Measurements from ENCODE around the gene GPC5. TPM values are rescaled to one million over a fixed set of nuclear protein-coding genes. Genes with fewer than 3 reads are reported as not detected.

The GPC5 gene
- total and polyA plus RNA-seq, 9 donors: 0.10 to 1.5 (median 0.38) TPM

GRCh38 chr13:91762957-91763356 lies 364.5 kb downstream of the GPC5 start:
- TF ChIP-seq, protein P1, sequence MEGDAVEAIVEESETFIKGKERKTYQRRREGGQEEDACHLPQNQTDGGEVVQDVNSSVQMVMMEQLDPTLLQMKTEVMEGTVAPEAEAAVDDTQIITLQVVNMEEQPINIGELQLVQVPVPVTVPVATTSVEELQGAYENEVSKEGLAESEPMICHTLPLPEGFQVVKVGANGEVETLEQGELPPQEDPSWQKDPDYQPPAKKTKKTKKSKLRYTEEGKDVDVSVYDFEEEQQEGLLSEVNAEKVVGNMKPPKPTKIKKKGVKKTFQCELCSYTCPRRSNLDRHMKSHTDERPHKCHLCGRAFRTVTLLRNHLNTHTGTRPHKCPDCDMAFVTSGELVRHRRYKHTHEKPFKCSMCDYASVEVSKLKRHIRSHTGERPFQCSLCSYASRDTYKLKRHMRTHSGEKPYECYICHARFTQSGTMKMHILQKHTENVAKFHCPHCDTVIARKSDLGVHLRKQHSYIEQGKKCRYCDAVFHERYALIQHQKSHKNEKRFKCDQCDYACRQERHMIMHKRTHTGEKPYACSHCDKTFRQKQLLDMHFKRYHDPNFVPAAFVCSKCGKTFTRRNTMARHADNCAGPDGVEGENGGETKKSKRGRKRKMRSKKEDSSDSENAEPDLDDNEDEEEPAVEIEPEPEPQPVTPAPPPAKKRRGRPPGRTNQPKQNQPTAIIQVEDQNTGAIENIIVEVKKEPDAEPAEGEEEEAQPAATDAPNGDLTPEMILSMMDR (IDR thresholded peaks at IDR 0.05): no peak
- TF ChIP-seq POLR2A (IDR thresholded peaks at IDR 0.05) (no peak), EP300 (IDR thresholded peaks at IDR 0.05) (no peak)
- Histone ChIP-seq H3K4me3 (no peak overlapping the region), H3K9me3 (no peaks in the 10 kb centered on the region), H3K36me3 (no peaks in the 10 kb centered on the region), H3K27me3 (no peaks in the 10 kb centered on the region), H3K27ac (no peak overlapping the region), H3K4me1 (ENCODE audit: insufficient read depth) (no peaks in the 10 kb centered on the region)
- intact Hi-C loops (cut with DNase I): no loop called here
- WGBS, 3 donors: 78 to 85% (median 82%) methylated on average over 4 of the region's 4 CpGs
- DNase-seq: no peak

DNA sequence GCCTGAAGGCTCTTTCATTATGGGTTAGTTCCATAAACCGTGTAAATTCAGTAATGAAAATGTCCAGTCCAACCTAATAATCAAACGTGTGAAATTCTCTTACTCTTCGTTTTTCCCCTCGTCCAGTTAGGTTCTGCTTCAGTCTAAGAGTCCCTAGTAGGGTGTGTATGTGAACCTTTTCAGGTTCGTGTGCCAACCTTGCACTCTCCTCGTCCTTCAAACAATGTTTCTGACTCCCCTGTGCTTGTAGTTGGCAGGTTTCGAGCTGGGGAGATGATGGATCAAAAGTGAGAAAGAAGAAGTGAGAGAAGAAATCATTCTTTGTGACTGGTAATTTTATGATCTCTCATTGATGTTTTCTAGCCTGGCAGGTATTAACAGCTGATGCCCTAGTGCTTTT lies 366.1 kb downstream of the GPC5 start:
- Histone ChIP-seq H3K27me3 (peaks cover 4% of the 10 kb centered on the region), H3K36me3 (no peaks in the 10 kb centered on the region), H3K4me1 (ENCODE audit: insufficient read depth) (no peaks in the 10 kb centered on the region), H3K9me3 (no peaks in the 10 kb centered on the region), H3K27ac (no peak overlapping the region), H3K4me3 (no peak overlapping the region)
- intact Hi-C loops (cut with DNase I): no loop called here
- no peak for DNase-seq
- 68 to 72% (median 71%) methylated on average over 7 of the region's 7 CpGs for WGBS, 3 donors
- TF ChIP-seq EP300 (IDR thresholded peaks at IDR 0.05) (no peak), POLR2A (IDR thresholded peaks at IDR 0.05) (no peak)
- TF ChIP-seq, protein P1 (IDR thresholded peaks at IDR 0.05): no peak

DNA sequence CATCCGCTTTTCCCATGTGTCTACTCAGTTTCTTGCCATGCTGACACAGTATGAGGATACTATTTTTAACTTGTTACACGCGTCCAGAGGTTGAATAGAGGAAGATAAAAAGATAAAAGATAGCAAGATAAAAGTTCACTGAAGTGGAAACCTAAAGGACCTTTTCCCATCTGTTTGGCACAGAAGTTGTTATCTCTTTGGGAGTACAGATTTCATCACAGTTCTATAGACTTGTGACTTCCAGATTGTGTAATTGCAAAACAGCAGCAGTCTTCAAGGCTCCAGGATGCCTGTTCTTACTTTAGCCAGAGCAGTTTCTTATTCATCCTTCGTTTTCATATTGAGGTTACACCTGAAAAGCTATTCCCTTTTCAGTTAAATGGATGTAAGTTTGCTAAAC lies 369.2 kb downstream of the GPC5 start:
- Histone ChIP-seq H3K4me3 (no peak overlapping the region), H3K27ac (no peak overlapping the region), H3K4me1 (ENCODE audit: insufficient read depth) (no peaks in the 10 kb centered on the region), H3K9me3 (no peaks in the 10 kb centered on the region), H3K36me3 (no peaks in the 10 kb centered on the region), H3K27me3 (peaks cover 4% of the 10 kb centered on the region)
- WGBS, 3 donors: 60 to 69% (median 66%) methylated on average over 4 of the region's 4 CpGs
- intact Hi-C loops (cut with DNase I): no loop called here
- TF ChIP-seq, protein P1 (IDR thresholded peaks at IDR 0.05): no peak
- TF ChIP-seq EP300 (IDR thresholded peaks at IDR 0.05) (no peak), POLR2A (IDR thresholded peaks at IDR 0.05) (no peak)
- DNase-seq: no peak

DNA sequence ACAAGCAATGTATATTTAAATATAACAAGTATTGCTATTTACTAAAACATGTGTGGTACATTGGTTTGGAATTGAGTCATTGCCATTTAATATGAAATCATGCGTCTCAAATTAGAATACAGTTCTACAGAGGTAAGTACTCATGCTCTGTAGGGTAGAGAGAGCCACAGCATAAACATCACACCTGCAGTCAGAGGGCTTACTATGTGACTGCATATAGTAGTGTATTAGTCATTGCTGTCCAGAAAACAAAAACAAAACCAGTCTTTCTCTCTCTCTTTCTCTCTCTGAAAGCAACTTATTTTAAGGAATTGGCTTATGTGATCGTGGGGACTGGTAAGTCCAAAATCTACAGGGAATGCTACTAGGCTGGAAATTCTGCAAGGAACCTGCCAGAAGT lies 370.3 kb downstream of the GPC5 start:
- TF ChIP-seq, protein P1 (IDR thresholded peaks at IDR 0.05): no peak
- no peak for TF ChIP-seq EP300 (IDR thresholded peaks at IDR 0.05)
- TF ChIP-seq POLR2A (IDR thresholded peaks at IDR 0.05): no peak
- H3K9me3 ChIP-seq: no peaks in the 10 kb centered on the region
- no peak overlapping the region for H3K27ac ChIP-seq
- H3K36me3 ChIP-seq: no peaks in the 10 kb centered on the region
- WGBS, 3 donors: 88 to 93% (median 93%) methylated on average over 2 of the region's 2 CpGs
- intact Hi-C loops (cut with DNase I): no loop called here
- peaks cover 4% of the 10 kb centered on the region for H3K27me3 ChIP-seq
- DNase-seq: no peak
- H3K4me1 ChIP-seq (ENCODE audit: insufficient read depth): no peaks in the 10 kb centered on the region
- H3K4me3 ChIP-seq: no peak overlapping the region

DNA sequence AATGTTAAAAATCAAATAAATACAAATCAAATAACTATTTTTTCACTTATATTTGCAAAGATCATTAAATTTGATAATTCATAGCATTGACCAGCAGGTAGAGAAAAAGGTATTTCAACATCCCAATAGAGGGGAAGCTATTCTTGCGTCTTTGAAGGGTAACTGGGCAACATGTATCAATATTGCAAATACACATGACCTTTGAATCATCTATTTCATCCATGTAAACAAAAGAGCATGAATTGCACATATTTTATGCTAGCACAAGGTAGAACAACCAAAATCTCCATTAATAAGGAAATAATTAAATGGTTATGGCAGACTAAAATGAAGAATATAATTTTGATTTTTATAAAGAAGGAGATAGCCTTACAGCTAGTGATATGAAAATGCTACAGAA lies 372.8 kb downstream of the GPC5 start:
- TF ChIP-seq, protein P1 (IDR thresholded peaks at IDR 0.05): no peak
- TF ChIP-seq EP300 (IDR thresholded peaks at IDR 0.05): no peak
- TF ChIP-seq POLR2A (IDR thresholded peaks at IDR 0.05): no peak
- Histone ChIP-seq H3K36me3 (no peaks in the 10 kb centered on the region), H3K27me3 (peaks cover 4% of the 10 kb centered on the region), H3K9me3 (no peaks in the 10 kb centered on the region), H3K27ac (no peak overlapping the region), H3K4me3 (no peak overlapping the region), H3K4me1 (ENCODE audit: insufficient read depth) (no peaks in the 10 kb centered on the region)
- WGBS, 3 donors: 0% methylated on average over 1 of the region's 1 CpG
- intact Hi-C loops (cut with DNase I): no loop called here
- DNase-seq: no peak

Data from ovary (tissue), 9 donors.